Measurements from ENCODE around the gene NIP7. TPM values are rescaled to one million over a fixed set of nuclear protein-coding genes. Genes with fewer than 3 reads are reported as not detected.
A peak's percentile ranks its signal among the peaks of the same experiment; 100 is the strongest.

Gene NIP7
- total and polyA plus RNA-seq, 9 of the 15 experiments (the other 6 are each of a cell fraction or from before 2014, with no cell fraction given): 28.9 to 85.5 (median 72.5) TPM

DNA sequence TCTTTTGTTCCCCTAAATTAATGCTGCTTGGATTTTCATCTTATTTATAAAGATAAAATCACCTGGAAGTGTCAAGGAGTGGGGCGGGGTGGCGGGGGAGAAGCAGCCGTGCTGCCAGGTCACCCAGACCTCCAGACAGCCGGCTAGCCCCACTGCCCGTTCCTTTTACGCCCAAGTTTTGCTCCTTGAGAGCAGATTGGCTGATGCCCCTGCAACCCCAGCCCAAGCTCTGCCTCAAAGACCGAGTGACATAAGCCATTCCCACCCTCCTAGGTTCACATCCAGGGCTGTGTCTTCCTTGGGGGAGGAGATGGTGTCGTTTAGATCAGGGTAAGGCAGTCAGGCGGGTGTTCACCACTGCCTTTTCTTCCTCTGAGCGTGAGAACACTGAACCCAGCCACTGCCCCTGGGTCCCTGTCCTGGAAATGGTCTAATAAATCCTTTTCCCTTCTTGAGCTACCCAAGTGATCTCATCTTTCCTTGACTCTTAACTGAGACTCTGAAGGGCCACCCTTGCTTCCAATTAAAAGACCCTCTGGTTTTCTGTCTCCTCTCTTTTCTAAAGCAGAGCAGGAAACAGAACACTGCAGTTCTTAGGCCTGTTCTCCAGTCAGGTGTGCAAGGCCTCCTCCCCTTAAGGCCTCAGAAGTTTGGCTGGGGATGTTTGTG is 14.9 kb upstream of the NIP7 start:
- no peaks in the 10 kb centered on the region for H3K27me3 ChIP-seq (ENCODE audit: control insufficient read depth in 2 of 2, insufficient read depth in 2 of 2, low read length in 2 of 2)
- ChIA-PET POLR2A (interaction anchor here (0.6 to 2.4 kb wide), 5 partner anchors 9 to 459 kb away, joined by 4 to 7 read pairs (median 4); no protein-coding TSS in a partner anchor), CTCF (ENCODE audit: low intra/inter-chr PET ratio) (no interaction called here)
- intact Hi-C loops (cut with micrococcal nuclease): no loop called here
- peaks cover 95% of the 10 kb centered on the region for H3K36me3 ChIP-seq (ENCODE audit: control insufficient read depth, insufficient read depth, low read length)
- H3K27ac ChIP-seq (ENCODE audit: extremely low read depth, low read depth, low read length): no peak overlapping the region; the same call in 2 of the 3 replicates
- WGBS (ENCODE audit: insufficient coverage, low coverage, missing lambda C conversion rate): 67% methylated on average over 10 of the region's 10 CpGs
- H3K79me2 ChIP-seq (ENCODE audit: control insufficient read depth, insufficient read depth, low read length): peaks cover 82% of the 10 kb centered on the region
- DNase-seq (ENCODE audit: extremely low read depth in 1 of 4, low spot score in 3 of 4): peak in 1 of 4 experiments; percentile 21
- no peaks in the 10 kb centered on the region for H3K9me3 ChIP-seq (replicated peaks; ENCODE audit: control insufficient read depth, insufficient read depth, low read depth, low read length)
- no peak for FAIRE-seq
- H3K4me2 ChIP-seq (ENCODE audit: insufficient read depth, low read length): no peak overlapping the region
- peaks cover 23 to 54% of the 10 kb centered on the region in 2 experiments; a peak in 4 of 5 replicates for H3K4me1 ChIP-seq (replicated peaks in 1 of 2; ENCODE audit: control insufficient read depth in 2 of 2, insufficient read depth in 2 of 2, low read length in 2 of 2)
- in situ Hi-C loops (cut with MboI): no loop called here
- H3K4me3 ChIP-seq: no peak overlapping the region
- peaks cover 42% of the 10 kb centered on the region for H4K20me1 ChIP-seq (replicated peaks; ENCODE audit: control insufficient read depth, insufficient read depth, low read length)
- BruUV-seq (replicated peaks): TSS peak; percentile 54
- no peak overlapping the region for H2AFZ ChIP-seq (ENCODE audit: low read depth, low read length)
- H3K9ac ChIP-seq (ENCODE audit: insufficient read depth in 1 of 2, low read depth in 2 of 2, low read length in 2 of 2): peak overlapping the region in 1 of 2 experiments; percentile 2; a peak in 1 of 4 replicates
- TF ChIP-seq POLR2A (conservative IDR thresholded peaks at IDR 0.05) (peak; percentile 27; the same call in 1 of the 2 replicates), CREB5 (CRISPR knock-in tag; IDR thresholded peaks at IDR 0.05) (no peak), CBX3 (IDR thresholded peaks at IDR 0.05; ENCODE audit: borderline replicate concordance in 1 of 2, low read length in 2 of 2) (no peak), NFIC (IDR thresholded peaks at IDR 0.05) (peak; percentile 0; the same call in 1 of the 2 replicates)
- no peaks in the 10 kb centered on the region for H3K9me1 ChIP-seq (ENCODE audit: control insufficient read depth, insufficient read depth, low read length)
- no peak for ATAC-seq

All from K562 (cell line).